SK-N-SH treated with all-trans-retinoic acid at 6 μM for 48 hours (cell line): Measurements from ENCODE around the gene DENND2A.
"Not testable (repeated sequence)": the region's sequence is repeated elsewhere in the genome, so short reads cannot be mapped to it uniquely, and the experiment has no call there.

Source experiments
- ATAC-seq: fragments of 200-7000 bp; cut with Tn5 transposase; 3 replicates; pipeline ENCODE4 v1.9.1; 2020; ENCODE audit warnings: mild to moderate bottlenecking, moderate library complexity
- ARNTL ChIP-seq: fragments of 450-650 bp; formaldehyde crosslinking; IDR thresholded peaks from 2 replicates; pipeline ENCODE4 v1.5.0; 2020; ENCODE audit warnings: low read depth, mild to moderate bottlenecking, moderate library complexity, borderline replicate concordance
- BACH2 ChIP-seq: fragments of 250-450 bp; sonication (Bioruptor Pico); IDR thresholded peaks from 2 replicates; pipeline ENCODE4 v1.9.0; 2021; ENCODE audit warnings: mild to moderate bottlenecking, borderline replicate concordance
- CREB5 ChIP-seq: fragments of 250-450 bp; sonication (Bioruptor Pico); IDR thresholded peaks from 2 replicates; pipeline ENCODE4 v1.5.1; 2020; ENCODE audit warnings: low read depth, mild to moderate bottlenecking, moderate library complexity
- CSDC2 ChIP-seq: fragments of 250-450 bp; sonication (Bioruptor Pico); IDR thresholded peaks from 2 replicates; pipeline ENCODE4 v1.5.0; 2020; ENCODE audit warnings: mild to moderate bottlenecking, moderate library complexity
- CSRNP3 ChIP-seq: fragments of 250-450 bp; sonication (Bioruptor Pico); IDR thresholded peaks from 2 replicates; pipeline ENCODE4 v1.5.1; 2021; ENCODE audit warnings: mild to moderate bottlenecking, moderate library complexity
- ISL1 ChIP-seq: fragments of 250-450 bp; sonication (Bioruptor Pico); IDR thresholded peaks from 2 replicates; pipeline ENCODE4 v2.1.2; 2022; ENCODE audit warnings: mild to moderate bottlenecking, moderate library complexity
- POU6F1 ChIP-seq: fragments of 250-450 bp; sonication (Bioruptor Pico); IDR thresholded peaks from 2 replicates; pipeline ENCODE4 v1.8.0; 2021; ENCODE audit warnings: low read depth, mild to moderate bottlenecking, moderate library complexity, borderline replicate concordance
- PPARA ChIP-seq: fragments of 250-450 bp; sonication (Bioruptor Pico); IDR thresholded peaks from 2 replicates; pipeline ENCODE4 v1.5.0; 2020; ENCODE audit warnings: mild to moderate bottlenecking, borderline replicate concordance
- RARB ChIP-seq: fragments of 250-450 bp; sonication (Bioruptor Pico); IDR thresholded peaks from 2 replicates; pipeline ENCODE4 v1.8.0; 2021; ENCODE audit warnings: mild to moderate bottlenecking, moderate library complexity
- SNAI2 ChIP-seq: fragments of 250-450 bp; sonication (Bioruptor Pico); IDR thresholded peaks from 2 replicates; pipeline ENCODE4 v1.5.0; 2020; ENCODE audit warnings: mild to moderate bottlenecking, moderate library complexity
- TSHZ2 ChIP-seq: fragments of 250-450 bp; sonication (Bioruptor Pico); IDR thresholded peaks from 2 replicates; pipeline ENCODE4 v1.5.0; 2020; ENCODE audit warnings: mild to moderate bottlenecking, moderate library complexity
- ZC3H10 ChIP-seq: fragments of 250-450 bp; sonication (Bioruptor Pico); IDR thresholded peaks from 2 replicates; pipeline ENCODE4 v1.5.1; 2021; ENCODE audit warnings: mild to moderate bottlenecking, moderate library complexity
- ZFP3 ChIP-seq: fragments of 250-450 bp; sonication (Bioruptor Pico); IDR thresholded peaks from 2 replicates; pipeline ENCODE4 v1.5.0; 2020; ENCODE audit warnings: mild to moderate bottlenecking, moderate library complexity
- ZNF565 ChIP-seq: fragments of 450-650 bp; formaldehyde crosslinking; conservative IDR thresholded peaks from 2 replicates; pipeline ENCODE4 v1.5.0; 2020; ENCODE audit warnings: low read depth, mild to moderate bottlenecking, moderate library complexity
- ZNF70 ChIP-seq: fragments of 450-650 bp; formaldehyde crosslinking; IDR thresholded peaks from 2 replicates; pipeline ENCODE4 v1.5.0; 2020; ENCODE audit warnings: mild to moderate bottlenecking, moderate library complexity
- ZNF8 ChIP-seq: fragments of 450-650 bp; formaldehyde crosslinking; IDR thresholded peaks from 2 replicates; pipeline ENCODE4 v1.5.0; 2020; ENCODE audit warnings: mild to moderate bottlenecking, moderate library complexity

Gene DENND2A

GRCh38 chr7:140517546-140518369 lies 122.9 kb downstream of the DENND2A start:
- ATAC-seq: peak; percentile 99
- TF ChIP-seq ZFP3 (CRISPR knock-in tag): 0 out of 2 replicates have a peak, but pooled peaks have one; percentile 48
- no peak for TF ChIP-seq CSDC2 (CRISPR knock-in tag)
- no peak for TF ChIP-seq ZNF8 (CRISPR knock-in tag)
- TF ChIP-seq ZNF565 (CRISPR knock-in tag): no peak
- no peak for TF ChIP-seq PPARA (CRISPR knock-in tag)
- TF ChIP-seq CREB5 (CRISPR knock-in tag): no peak
- no peak for TF ChIP-seq ARNTL (CRISPR knock-in tag)

- TF ChIP-seq ZNF70 (CRISPR knock-in tag): no peak
- TF ChIP-seq TSHZ2 (CRISPR knock-in tag): no peak
- no peak for TF ChIP-seq PPARA (CRISPR knock-in tag)
- no peak for TF ChIP-seq CREB5 (CRISPR knock-in tag)
- TF ChIP-seq BACH2 (CRISPR knock-in tag): no peak
- TF ChIP-seq ZFP3 (CRISPR knock-in tag): no peak
- no peak for TF ChIP-seq ZC3H10 (CRISPR knock-in tag)
- TF ChIP-seq, all 23 proteins: peak for 0
- peak; percentile 59 for ATAC-seq
Observed at GRCh38 chr7:140512317-140513000, 128.2 kb downstream of the DENND2A start.

GRCh38 chr7:140509789-140510188 lies 130.8 kb downstream of the DENND2A start:
- ATAC-seq: no peak
- TF ChIP-seq PPARA (CRISPR knock-in tag): no peak

- ATAC-seq: not testable (repeated sequence)
Observed at GRCh38 chr7:140507556-140507955, 133.1 kb downstream of the DENND2A start.

- peak; percentile 94 for ATAC-seq
- TF ChIP-seq CSRNP3 (no peak), TSHZ2 (CRISPR knock-in tag) (no peak), ISL1 (CRISPR knock-in tag) (no peak), BACH2 (CRISPR knock-in tag) (no peak), ARNTL (CRISPR knock-in tag) (no peak), ZC3H10 (CRISPR knock-in tag) (no peak), RARB (CRISPR knock-in tag) (no peak), POU6F1 (no peak), CREB5 (CRISPR knock-in tag) (no peak), ZFP3 (CRISPR knock-in tag) (no peak), PPARA (CRISPR knock-in tag) (no peak), SNAI2 (CRISPR knock-in tag) (no peak), ZNF565 (CRISPR knock-in tag) (no peak)
Observed at GRCh38 chr7:140506788-140507464, 133.7 kb downstream of the DENND2A start.
